HG03442 (cell line): ENCODE results near the gene SMIM1.
A peak's percentile ranks its signal among the peaks of the same experiment; 100 is the strongest.

Source experiments
- ATAC-seq: cut with Tn5 transposase; IDR thresholded peaks from one replicate; pipeline ENCODE4 v1.9.1; 2021; ENCODE audit warnings: mild to moderate bottlenecking, moderate library complexity; ENCODE audit not compliant: unreplicated experiment

Gene SMIM1

GRCh38 chr1:3775490-3776230, 3.1 kb downstream of the SMIM1 start:
- ATAC-seq = no peak

GRCh38 chr1:3776231-3776961, 3.8 kb downstream of the SMIM1 start:
- no peak for ATAC-seq

GRCh38 chr1:3777078-3777547, 4.6 kb downstream of the SMIM1 start:
- no peak for ATAC-seq

GRCh38 chr1:3777647-3778589, 5.4 kb downstream of the SMIM1 start:
- no peak for ATAC-seq

GRCh38 chr1:3778590-3779264, 6.2 kb downstream of the SMIM1 start:
- ATAC-seq = no peak

GRCh38 chr1:3779265-3779911, 6.8 kb downstream of the SMIM1 start:
- ATAC-seq = no peak

- no peak for ATAC-seq
Observed at GRCh38 chr1:3779912-3780416, 7.4 kb downstream of the SMIM1 start.

GRCh38 chr1:3780901-3781300, 8.4 kb downstream of the SMIM1 start:
- ATAC-seq = no peak

GRCh38 chr1:3783651-3784474, 11.3 kb downstream of the SMIM1 start:
- no peak for ATAC-seq

GRCh38 chr1:3785045-3785444, 12.5 kb downstream of the SMIM1 start:
- no peak for ATAC-seq

GRCh38 chr1:3785456-3786157, 13.1 kb downstream of the SMIM1 start:
- ATAC-seq = no peak

- no peak for ATAC-seq
Observed at GRCh38 chr1:3786468-3787348, 14.2 kb downstream of the SMIM1 start.

GRCh38 chr1:3787349-3787715, 14.8 kb downstream of the SMIM1 start:
- ATAC-seq = peak; percentile 42

- no peak for ATAC-seq
Observed at GRCh38 chr1:3787745-3788605, 15.4 kb downstream of the SMIM1 start.

- no peak for ATAC-seq
Observed at GRCh38 chr1:3788756-3789420, 16.3 kb downstream of the SMIM1 start.
